Measurements from ENCODE around the gene GSTA4. TPM values are rescaled to one million over a fixed set of nuclear protein-coding genes. Genes with fewer than 3 reads are reported as not detected.

The GSTA4 gene
- total and polyA plus RNA-seq, 2 experiments from 2014 or later = 19.3 to 29.9 TPM

GRCh38 chr6:53035549-53036213 is 40.6 kb upstream of the GSTA4 start (continued):
- no peak for TF ChIP-seq CTCF (conservative IDR thresholded peaks at IDR 0.05; ENCODE audit: low read depth in 2 of 2)
- TF ChIP-seq EZH2phosphoT487 (IDR thresholded peaks at IDR 0.05; ENCODE audit: unreplicated experiment) = no peak
- TF ChIP-seq EZH2 (IDR thresholded peaks at IDR 0.05; ENCODE audit: low read depth, unreplicated experiment) = no peak
- no peak for TF ChIP-seq JUNB (IDR thresholded peaks at IDR 0.05; ENCODE audit: unreplicated experiment)
- TF ChIP-seq STAT1 (IDR thresholded peaks at IDR 0.05; ENCODE audit: unreplicated experiment) = no peak
- no peak for TF ChIP-seq POLR2AphosphoS5 (IDR thresholded peaks at IDR 0.05; ENCODE audit: low read depth)

GRCh38 chr6:53033764-53034163 is 38.7 kb upstream of the GSTA4 start:
- Histone ChIP-seq H3K36me3 (ENCODE audit: insufficient read depth) (0 out of 2 replicates have a peak, but pooled peaks cover 3% of the 10 kb centered on the region), H3K9me2 (ENCODE audit: insufficient read depth) (no peaks in the 10 kb centered on the region), H3K79me2 (replicated peaks; ENCODE audit: insufficient read depth) (no peaks in the 10 kb centered on the region), H3F3A (replicated peaks; ENCODE audit: low read depth) (no peaks in the 10 kb centered on the region), H3K27me3 (ENCODE audit: insufficient read depth) (no peaks in the 10 kb centered on the region), H3K4me2 (no peak overlapping the region), H4K20me1 (replicated peaks; ENCODE audit: insufficient read depth) (no peaks in the 10 kb centered on the region), H3K27ac (ENCODE audit: low read depth) (no peak overlapping the region), H3K4me1 (ENCODE audit: insufficient read depth) (no peaks in the 10 kb centered on the region), H2AFZ (no peak overlapping the region), H3K4me3 (no peak overlapping the region)
- DNase-seq (ENCODE audit: low spot score) (no peak), ATAC-seq (no peak)
- H3K27me3 Mint-ChIP-seq (ENCODE audit: insufficient read depth, low read depth, poor library complexity) = no peaks in the 10 kb centered on the region
- no peak overlapping the region for H3K27ac Mint-ChIP-seq
- H3K36me3 Mint-ChIP-seq (ENCODE audit: low read depth) = peaks cover 11% of the 10 kb centered on the region
- H3K4me1 Mint-ChIP-seq = no peaks in the 10 kb centered on the region
- H3K9me3 Mint-ChIP-seq = no peaks in the 10 kb centered on the region
- no peak overlapping the region for H3K4me3 Mint-ChIP-seq
- no peak for TF ChIP-seq NANOG (IDR thresholded peaks at IDR 0.05; ENCODE audit: borderline replicate concordance)
- no peak for TF ChIP-seq ZNF114 (CRISPR knock-in tag; IDR thresholded peaks at IDR 0.05)
- no peak for TF ChIP-seq CREB1 (CRISPR knock-in tag; IDR thresholded peaks at IDR 0.05; ENCODE audit: low read depth)
- TF ChIP-seq CTCF (conservative IDR thresholded peaks at IDR 0.05; ENCODE audit: low read depth in 2 of 2) = no peak
- TF ChIP-seq, protein P1, sequence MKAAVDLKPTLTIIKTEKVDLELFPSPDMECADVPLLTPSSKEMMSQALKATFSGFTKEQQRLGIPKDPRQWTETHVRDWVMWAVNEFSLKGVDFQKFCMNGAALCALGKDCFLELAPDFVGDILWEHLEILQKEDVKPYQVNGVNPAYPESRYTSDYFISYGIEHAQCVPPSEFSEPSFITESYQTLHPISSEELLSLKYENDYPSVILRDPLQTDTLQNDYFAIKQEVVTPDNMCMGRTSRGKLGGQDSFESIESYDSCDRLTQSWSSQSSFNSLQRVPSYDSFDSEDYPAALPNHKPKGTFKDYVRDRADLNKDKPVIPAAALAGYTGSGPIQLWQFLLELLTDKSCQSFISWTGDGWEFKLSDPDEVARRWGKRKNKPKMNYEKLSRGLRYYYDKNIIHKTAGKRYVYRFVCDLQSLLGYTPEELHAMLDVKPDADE (IDR thresholded peaks at IDR 0.05) = no peak
- no peak for TF ChIP-seq JUNB (IDR thresholded peaks at IDR 0.05; ENCODE audit: unreplicated experiment)
- no peak for TF ChIP-seq EZH2phosphoT487 (IDR thresholded peaks at IDR 0.05; ENCODE audit: unreplicated experiment)
- TF ChIP-seq EZH2 (IDR thresholded peaks at IDR 0.05; ENCODE audit: low read depth, unreplicated experiment) = no peak
- TF ChIP-seq, protein P2, sequence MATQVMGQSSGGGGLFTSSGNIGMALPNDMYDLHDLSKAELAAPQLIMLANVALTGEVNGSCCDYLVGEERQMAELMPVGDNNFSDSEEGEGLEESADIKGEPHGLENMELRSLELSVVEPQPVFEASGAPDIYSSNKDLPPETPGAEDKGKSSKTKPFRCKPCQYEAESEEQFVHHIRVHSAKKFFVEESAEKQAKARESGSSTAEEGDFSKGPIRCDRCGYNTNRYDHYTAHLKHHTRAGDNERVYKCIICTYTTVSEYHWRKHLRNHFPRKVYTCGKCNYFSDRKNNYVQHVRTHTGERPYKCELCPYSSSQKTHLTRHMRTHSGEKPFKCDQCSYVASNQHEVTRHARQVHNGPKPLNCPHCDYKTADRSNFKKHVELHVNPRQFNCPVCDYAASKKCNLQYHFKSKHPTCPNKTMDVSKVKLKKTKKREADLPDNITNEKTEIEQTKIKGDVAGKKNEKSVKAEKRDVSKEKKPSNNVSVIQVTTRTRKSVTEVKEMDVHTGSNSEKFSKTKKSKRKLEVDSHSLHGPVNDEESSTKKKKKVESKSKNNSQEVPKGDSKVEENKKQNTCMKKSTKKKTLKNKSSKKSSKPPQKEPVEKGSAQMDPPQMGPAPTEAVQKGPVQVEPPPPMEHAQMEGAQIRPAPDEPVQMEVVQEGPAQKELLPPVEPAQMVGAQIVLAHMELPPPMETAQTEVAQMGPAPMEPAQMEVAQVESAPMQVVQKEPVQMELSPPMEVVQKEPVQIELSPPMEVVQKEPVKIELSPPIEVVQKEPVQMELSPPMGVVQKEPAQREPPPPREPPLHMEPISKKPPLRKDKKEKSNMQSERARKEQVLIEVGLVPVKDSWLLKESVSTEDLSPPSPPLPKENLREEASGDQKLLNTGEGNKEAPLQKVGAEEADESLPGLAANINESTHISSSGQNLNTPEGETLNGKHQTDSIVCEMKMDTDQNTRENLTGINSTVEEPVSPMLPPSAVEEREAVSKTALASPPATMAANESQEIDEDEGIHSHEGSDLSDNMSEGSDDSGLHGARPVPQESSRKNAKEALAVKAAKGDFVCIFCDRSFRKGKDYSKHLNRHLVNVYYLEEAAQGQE (IDR thresholded peaks at IDR 0.05; ENCODE audit: unreplicated experiment) = no peak
